Adrenal gland (tissue), 12 donors: ENCODE measurements around the gene CMC4. TPM values are rescaled to one million over a fixed set of nuclear protein-coding genes. Genes with fewer than 3 reads are reported as not detected.

Experiments
- DNase-seq, 7 donors: peaks; one replicate each; pipeline ENCODE4 v3.0.0-alpha.2; 2019 to 2020
- H3K27ac ChIP-seq, 5 donors: fragments of 200-600 bp; sonication (generic) in 4 of 5; 1 replicate in 3 of 5; 2 replicates in 2 of 5; pipeline versions ENCODE4 v1.5.1 to v1.8.0; 2016 to 2020; ENCODE audit warnings: mild to moderate bottlenecking in 1 of 5
- H3K27me3 ChIP-seq: fragments of 200-600 bp; 2 replicates; pipeline ENCODE4 v1.8.0; 2021
- H3K36me3 ChIP-seq, 2 donors: fragments of 200-600 bp; replicated peaks in 1 of 2; 1 replicate in 1 of 2; 2 replicates in 1 of 2; pipeline versions ENCODE4 v1.5.1 to v1.8.0; 2018 to 2022
- H3K4me1 ChIP-seq, 2 donors: fragments of 200-600 bp; replicated peaks in 1 of 2; 1 replicate in 1 of 2; 2 replicates in 1 of 2; pipeline versions ENCODE4 v1.5.1 to v1.8.0; 2018 to 2021
- H3K4me3 ChIP-seq, 4 donors: fragments of 200-600 bp; sonication (generic) in 3 of 4; one replicate each; pipeline ENCODE4 v1.5.1; 2016 to 2018
- H3K9me3 ChIP-seq, 3 donors: fragments of 200-600 bp; sonication (generic) in 1 of 3; replicated peaks in 1 of 3; 1 replicate in 2 of 3; 2 replicates in 1 of 3; pipeline versions ENCODE4 v1.5.1 to v1.8.0; 2016 to 2021
- CTCF ChIP-seq, 6 experiments: fragments of 450-650 bp in 4 of 6; fragments of 200-600 bp in 2 of 6; sonication (generic) in 1 of 6; IDR thresholded peaks; 1 replicate in 5 of 6; 2 replicates in 1 of 6; pipeline versions ENCODE4 v1.5.1 to v1.8.0; 2016 to 2021; ENCODE audit warnings: antibody characterized with exemption in 6 of 6, mild to moderate bottlenecking in 2 of 6, moderate library complexity in 1 of 6
- POLR2A ChIP-seq, 2 donors: fragments of 450-650 bp; IDR thresholded peaks; one replicate each; pipeline ENCODE4 v1.6.1; 2017; ENCODE audit warnings: antibody characterized with exemption in 2 of 2, mild to moderate bottlenecking in 2 of 2, moderate library complexity in 1 of 2
- WGBS, 4 donors: extraction: QIAGEN DNeasy Blood & Tissue Kit in 2 of 4; methylation state at CpG; one replicate each; pipeline versions ENCODE4 v1.1.5 to v1.1.7; 2013 to 2017; 5-methylcytosine and 5-hydroxymethylcytosine counted together
- intact Hi-C, 2 donors: fragments of 100-400 bp; cut with DNase I; formaldehyde crosslinking; loops; one replicate each; pipeline versions ENCODE4 v1.14.1 to v1.15.0; 2022 to 2023
- polyA plus RNA-seq, 3 donors: library from polyadenylated mRNA; stranded (reverse); fragments of 200-250 nt in 2 of 3; fragments of 350-450 nt in 1 of 3; fragmentation: Illumina TruSeq in 1 of 3; extraction: RNeasy Lipid Tissue Mini Kit (QIAGEN cat#74804) in 1 of 3; gene quantifications; one replicate each; pipeline ENCODE4 v1.2.3, GENCODE V29; 2013 to 2014
- total RNA-seq, 9 donors: library from RNA; depleted of rRNA in 4 of 9; stranded (reverse); fragments of >200 nt in 4 of 9; fragments of 120-200 nt in 1 of 9; fragmentation: NEBNext Ultra II Directional in 1 of 9; extraction: Animal tissue kit (Norgen Biotek cat#: 25700) in 1 of 9; gene quantifications; one replicate each; pipeline versions ENCODE4 v1.1.0 to v1.2.4, GENCODE V29; 2013 to 2023
- donor health status: healthy with polysubstance abuse.
- donor health status: Bipolar disorder and iron deficiency.
- donor health status: DM: yes; HTN: yes; CAD: no.
- donor health status: DM: no; HTN: no; CAD: no.
- donor health status: DM: no; HTN: no; CAD: no.
- donor health status: DM: yes; HTN: yes; CAD: no.

The CMC4 gene
- total and polyA plus RNA-seq, 12 donors = 5.0 to 32.5 (median 13.7) TPM

- H3K4me1 ChIP-seq = peaks cover 0 to 14% of the 10 kb centered on the region in 2 donors
- H3K4me3 ChIP-seq = no peak overlapping the region
- H3K9me3 ChIP-seq = peaks cover 0 to 7% (median 0%) of the 10 kb centered on the region in 3 donors
- peak overlapping the region in 1 of 5 donors; percentile 11 for H3K27ac ChIP-seq
- DNase-seq = no peak
- peaks cover 0 to 5% of the 10 kb centered on the region in 2 donors for H3K36me3 ChIP-seq
- intact Hi-C loops = no loop called here
- 83 to 88% (median 85%) methylated on average over 5 of the region's 5 CpGs for WGBS, 4 donors
- H3K27me3 ChIP-seq = no peaks in the 10 kb centered on the region
- no peak for TF ChIP-seq POLR2A (IDR thresholded peaks at IDR 0.05)
These were observed 39.3 kb downstream of the CMC4 start for GRCh38 chrX:155031657-155032056.

DNA sequence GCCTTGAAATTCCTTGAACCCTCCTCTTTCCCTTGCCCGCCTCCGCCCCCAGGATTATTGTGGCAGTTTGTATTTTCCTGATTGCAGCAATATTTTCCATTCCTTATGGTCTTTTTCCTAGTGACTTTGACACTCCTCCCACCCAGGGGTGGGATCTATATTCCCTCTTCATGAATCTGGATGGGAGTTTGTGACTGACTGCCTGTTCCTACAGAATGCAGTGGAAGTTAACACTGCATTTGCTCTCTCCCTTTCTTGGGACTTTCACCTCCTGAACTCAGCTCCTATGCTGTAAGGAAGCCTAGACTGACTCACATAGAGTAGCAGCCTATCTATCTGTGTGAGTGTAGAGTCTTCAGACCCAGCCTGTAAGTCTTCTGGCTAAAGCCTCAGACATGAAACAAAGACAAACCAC is 42.1 kb downstream of the CMC4 start:
- H3K27ac ChIP-seq = peak overlapping the region in 2 of 5 donors; percentile 96 to 98

DNA sequence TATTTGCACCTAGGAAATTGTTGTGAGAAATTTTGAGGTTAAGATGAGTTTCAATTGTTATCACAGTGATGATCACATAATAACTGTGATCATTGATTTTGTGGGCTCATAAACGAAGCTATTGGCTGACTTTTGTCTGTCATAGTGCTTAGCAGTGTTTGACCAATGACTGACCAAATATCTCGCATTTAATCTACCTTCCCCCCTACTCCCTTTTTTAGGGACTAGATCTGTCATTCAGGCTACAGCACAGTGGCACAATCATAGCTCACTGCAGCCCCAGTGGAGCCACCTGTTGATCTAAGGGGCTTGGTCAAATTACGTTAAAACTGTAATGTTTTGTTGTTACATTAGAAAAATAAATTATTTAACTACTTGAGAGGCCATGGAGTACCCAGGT is 42.8 kb downstream of the CMC4 start:
- no peaks in the 10 kb centered on the region for H3K36me3 ChIP-seq
- TF ChIP-seq POLR2A (IDR thresholded peaks at IDR 0.05) (no peak), CTCF (IDR thresholded peaks at IDR 0.05) (no peak)
- no peaks in the 10 kb centered on the region for H3K9me3 ChIP-seq
- H3K27ac ChIP-seq = peak overlapping the region; percentile 89 to 98 (median 97)
- no peaks in the 10 kb centered on the region for H3K27me3 ChIP-seq
- peak overlapping the region in 1 of 4 donors; percentile 61 for H3K4me3 ChIP-seq
- H3K4me1 ChIP-seq = peaks cover 0 to 14% of the 10 kb centered on the region in 2 donors
- 19 to 36% (median 30%) methylated on average over 3 of the region's 3 CpGs for WGBS, 4 donors
- no peak for DNase-seq
- intact Hi-C loops = no loop called here

More for the DNA sequence above, 42.1 kb downstream of the CMC4 start:
- Histone ChIP-seq H3K9me3 (no peaks in the 10 kb centered on the region), H3K27me3 (no peaks in the 10 kb centered on the region), H3K4me3 (peak overlapping the region in 1 of 4 donors; percentile 61), H3K4me1 (peaks cover 0 to 14% of the 10 kb centered on the region in 2 donors), H3K36me3 (peaks cover 0 to under 1% of the 10 kb centered on the region in 2 donors)
- WGBS, 4 donors = 67 to 88% (median 73%) methylated on average over 2 of the region's 2 CpGs
- DNase-seq = no peak
- no peak for TF ChIP-seq CTCF (IDR thresholded peaks at IDR 0.05)
- no peak for TF ChIP-seq POLR2A (IDR thresholded peaks at IDR 0.05)
- intact Hi-C loops = no loop called here

- Histone ChIP-seq H3K36me3 (no peaks in the 10 kb centered on the region), H3K4me1 (peaks cover 0 to 14% of the 10 kb centered on the region in 2 donors), H3K27me3 (no peaks in the 10 kb centered on the region), H3K9me3 (no peaks in the 10 kb centered on the region), H3K4me3 (peak overlapping the region in 3 of 4 donors; percentile 26 to 68 (median 61)), H3K27ac (peak overlapping the region; percentile 89 to 98 (median 97))
- WGBS, 4 donors = 0 to 40% (median 18%) methylated on average over 14 of the region's 14 CpGs
- TF ChIP-seq POLR2A (IDR thresholded peaks at IDR 0.05) (peak; percentile 76 to 77), CTCF (IDR thresholded peaks at IDR 0.05) (peak in 1 of 6 experiments; percentile 3)
- DNase-seq = peak in 5 of 7 donors; percentile 34 to 64 (median 52)
- intact Hi-C loops = no loop called here
These were observed 43.3 kb downstream of the CMC4 start for GRCh38 chrX:155027509-155028066.
